Smooth muscle cell (in vitro differentiated cells): ENCODE data around the gene GRID1. TPM values are rescaled to one million over a fixed set of nuclear protein-coding genes. Genes with fewer than 3 reads are reported as not detected.

Source experiments
- DNase-seq: peaks from one replicate; lab custom pipeline; 2025; ENCODE audit not compliant: unreplicated experiment; lab: John Stamatoyannopoulos, UW
- H2AFZ ChIP-seq: fragments of 200-600 bp; sonication (generic); 2 replicates; pipeline ENCODE4 v1.6.0; 2016; ENCODE audit warnings: antibody characterized with exemption, low read depth, mild to moderate bottlenecking
- H3F3A ChIP-seq: fragments of 200-600 bp; sonication (generic); 2 replicates; pipeline ENCODE4 v1.6.0; 2017; ENCODE audit warnings: antibody characterized with exemption, low read depth
- H3K27ac ChIP-seq: fragments of 200-600 bp; sonication (generic); 2 replicates; pipeline ENCODE4 v1.5.1; 2016; ENCODE audit warnings: low read depth, mild to moderate bottlenecking
- H3K27me3 ChIP-seq: fragments of 200-600 bp; sonication (generic); 2 replicates; pipeline ENCODE4 v1.6.1; 2016; ENCODE audit warnings: low read depth, mild to moderate bottlenecking
- H3K36me3 ChIP-seq: fragments of 200-600 bp; sonication (generic); 2 replicates; pipeline ENCODE4 v1.5.1; 2016; ENCODE audit warnings: low read depth
- H3K4me1 ChIP-seq: fragments of 200-600 bp; sonication (generic); 2 replicates; pipeline ENCODE4 v1.5.1; 2016; ENCODE audit warnings: low read depth
- H3K4me2 ChIP-seq: fragments of 200-600 bp; sonication (generic); 2 replicates; pipeline ENCODE4 v1.6.0; 2016; ENCODE audit warnings: mild to moderate bottlenecking
- H3K4me3 ChIP-seq: fragments of 200-600 bp; sonication (generic); 2 replicates; pipeline ENCODE4 v1.5.1; 2016; ENCODE audit warnings: mild to moderate bottlenecking
- H3K79me2 ChIP-seq: fragments of 200-600 bp; sonication (generic); 2 replicates; pipeline ENCODE4 v1.6.0; 2016; ENCODE audit warnings: low read depth, mild to moderate bottlenecking
- H3K9ac ChIP-seq: fragments of 200-600 bp; sonication (generic); 2 replicates; pipeline ENCODE4 v1.6.0; 2016; ENCODE audit warnings: low read depth
- H3K9me3 ChIP-seq: fragments of 200-600 bp; sonication (generic); replicated peaks from 2 replicates; pipeline ENCODE4 v1.5.1; 2016; ENCODE audit warnings: low read depth
- H4K20me1 ChIP-seq: fragments of 200-600 bp; sonication (generic); 2 replicates; pipeline ENCODE4 v1.6.0; 2016; ENCODE audit warnings: low read depth
- CTCF ChIP-seq: fragments of 200-600 bp; sonication (generic); IDR thresholded peaks from 2 replicates; pipeline ENCODE4 v1.5.1; 2017; ENCODE audit warnings: borderline replicate concordance, mild to moderate bottlenecking, antibody characterized with exemption; ENCODE audit not compliant: insufficient read depth, poor library complexity, severe bottlenecking
- WGBS: methylation state at CpG from one replicate; pipeline ENCODE4 v1.1.7; 2016; ENCODE audit warnings: low lambda C conversion rate; 5-methylcytosine and 5-hydroxymethylcytosine counted together
- polyA plus RNA-seq: library from polyadenylated mRNA; unstranded; fragments of >200 nt; fragmentation: Nextera tagmentation; extraction: Ambion mirVana; gene quantifications from 2 replicates; pipeline ENCODE4 v1.2.1, GENCODE V29; 2016
- total RNA-seq: library from RNA; depleted of rRNA; stranded (reverse); fragments of >200 nt; gene quantifications from 2 replicates; pipeline ENCODE4 v1.2.3, GENCODE V29; 2014

Gene GRID1
- total and polyA plus RNA-seq, 2 experiments from 2014 or later = 4.4 to 7.4 TPM

GRCh38 chr10:86123715-86124114, 242.9 kb downstream of the GRID1 start:
- Histone ChIP-seq H3K4me1 (no peaks in the 10 kb centered on the region), H2AFZ (no peak overlapping the region), H3K9ac (no peak overlapping the region), H3K4me2 (no peak overlapping the region), H4K20me1 (no peaks in the 10 kb centered on the region), H3K9me3 (no peaks in the 10 kb centered on the region), H3K27ac (no peak overlapping the region), H3K27me3 (no peaks in the 10 kb centered on the region), H3F3A (no peaks in the 10 kb centered on the region), H3K79me2 (no peaks in the 10 kb centered on the region), H3K4me3 (no peak overlapping the region), H3K36me3 (no peaks in the 10 kb centered on the region)
- no peak for TF ChIP-seq CTCF
- DNase-seq = no peak
- WGBS = 65% methylated on average over 6 of the region's 6 CpGs

- Histone ChIP-seq H2AFZ (no peak overlapping the region), H3F3A (no peaks in the 10 kb centered on the region), H4K20me1 (no peaks in the 10 kb centered on the region), H3K27ac (no peak overlapping the region), H3K36me3 (no peaks in the 10 kb centered on the region), H3K4me1 (no peaks in the 10 kb centered on the region), H3K4me3 (no peak overlapping the region), H3K4me2 (no peak overlapping the region), H3K9me3 (no peaks in the 10 kb centered on the region), H3K79me2 (no peaks in the 10 kb centered on the region), H3K27me3 (no peaks in the 10 kb centered on the region), H3K9ac (no peak overlapping the region)
- no peak for TF ChIP-seq CTCF
- 90% methylated on average over 4 of the region's 4 CpGs for WGBS
- DNase-seq = no peak
Measured at GRCh38 chr10:86123304-86123703, 243.3 kb downstream of the GRID1 start.

GRCh38 chr10:86122646-86123045, 243.9 kb downstream of the GRID1 start:
- no peaks in the 10 kb centered on the region for H3K36me3 ChIP-seq
- no peak overlapping the region for H2AFZ ChIP-seq
- no peak for DNase-seq
- no peaks in the 10 kb centered on the region for H3K9me3 ChIP-seq
- no peaks in the 10 kb centered on the region for H4K20me1 ChIP-seq
- no peak overlapping the region for H3K27ac ChIP-seq
- no peaks in the 10 kb centered on the region for H3K4me1 ChIP-seq
- no peak overlapping the region for H3K4me2 ChIP-seq
- TF ChIP-seq CTCF = no peak
- H3K9ac ChIP-seq = no peak overlapping the region
- 87% methylated on average over 2 of the region's 2 CpGs for WGBS
- H3K4me3 ChIP-seq = no peak overlapping the region
- H3F3A ChIP-seq = no peaks in the 10 kb centered on the region
- no peaks in the 10 kb centered on the region for H3K79me2 ChIP-seq
- no peaks in the 10 kb centered on the region for H3K27me3 ChIP-seq

GRCh38 chr10:86121200-86121599, 245.4 kb downstream of the GRID1 start:
- Histone ChIP-seq H3K4me2 (no peak overlapping the region), H3K79me2 (no peaks in the 10 kb centered on the region), H3K9ac (no peak overlapping the region), H4K20me1 (no peaks in the 10 kb centered on the region), H2AFZ (no peak overlapping the region), H3K27ac (no peak overlapping the region), H3F3A (no peaks in the 10 kb centered on the region), H3K4me1 (no peaks in the 10 kb centered on the region), H3K36me3 (no peaks in the 10 kb centered on the region), H3K9me3 (no peaks in the 10 kb centered on the region), H3K4me3 (no peak overlapping the region), H3K27me3 (no peaks in the 10 kb centered on the region)
- DNase-seq = no peak
- no peak for TF ChIP-seq CTCF
- WGBS = 100% methylated on average over 1 of the region's 1 CpG
